HG02852 (cell line): ENCODE results near the gene NOM1.
"Not testable (repeated sequence)": the region's sequence is repeated elsewhere in the genome, so short reads cannot be mapped to it uniquely, and the experiment has no call there.

Source experiments
- ATAC-seq: cut with Tn5 transposase; IDR thresholded peaks from one replicate; pipeline ENCODE4 v1.9.1; 2021; ENCODE audit warnings: mild to moderate bottlenecking, moderate library complexity; ENCODE audit not compliant: unreplicated experiment

The NOM1 gene

GRCh38 chr7:156949541-156950380 is at the start of gene NOM1:
NOM1 (plus strand) TSS chr7:156949712; CDS start chr7:156949738, 26 bp downstream.
- peak; percentile 90 for ATAC-seq

GRCh38 chr7:156900093-156900492 is 49.4 kb upstream of the NOM1 start:
- not testable (repeated sequence) for ATAC-seq

GRCh38 chr7:156903232-156903909 is 46.1 kb upstream of the NOM1 start:
- no peak for ATAC-seq

- no peak for ATAC-seq
Measured at GRCh38 chr7:156906200-156906649, 43.3 kb upstream of the NOM1 start.

GRCh38 chr7:156907656-156908055 is 41.9 kb upstream of the NOM1 start:
- ATAC-seq = no peak

GRCh38 chr7:156909574-156910252 is 39.8 kb upstream of the NOM1 start:
- not testable (repeated sequence) for ATAC-seq

GRCh38 chr7:156918635-156919034 is 30.9 kb upstream of the NOM1 start:
- peak; percentile 42 for ATAC-seq

GRCh38 chr7:156919132-156919713 is 30.3 kb upstream of the NOM1 start:
- ATAC-seq = no peak

- no peak for ATAC-seq
Measured at GRCh38 chr7:156920076-156920475, 29.4 kb upstream of the NOM1 start.

GRCh38 chr7:156920487-156921373 is 28.8 kb upstream of the NOM1 start:
- not testable (repeated sequence) for ATAC-seq

GRCh38 chr7:156922304-156922703 is 27.2 kb upstream of the NOM1 start:
- not testable (repeated sequence) for ATAC-seq

- ATAC-seq = not testable (repeated sequence)
Measured at GRCh38 chr7:156925821-156926220, 23.7 kb upstream of the NOM1 start.

- no peak for ATAC-seq
Measured at GRCh38 chr7:156927571-156928405, 21.7 kb upstream of the NOM1 start.

- no peak for ATAC-seq
Measured at GRCh38 chr7:156928406-156928747, 21.1 kb upstream of the NOM1 start.

GRCh38 chr7:156929789-156930539 is 19.5 kb upstream of the NOM1 start:
- ATAC-seq = no peak

GRCh38 chr7:156932006-156932405 is 17.5 kb upstream of the NOM1 start:
- ATAC-seq = no peak

- ATAC-seq = no peak
Measured at GRCh38 chr7:156935250-156935649, 14.3 kb upstream of the NOM1 start.

- ATAC-seq = not testable (repeated sequence)
Measured at GRCh38 chr7:156936766-156937165, 12.7 kb upstream of the NOM1 start.
